ENCODE results near the gene TRANK1. TPM values are rescaled to one million over a fixed set of nuclear protein-coding genes. Genes with fewer than 3 reads are reported as not detected.
A peak's percentile ranks its signal among the peaks of the same experiment; 100 is the strongest.

Gene TRANK1
- total RNA-seq, 1 donor from 2014 or later: 16.4 TPM

DNA sequence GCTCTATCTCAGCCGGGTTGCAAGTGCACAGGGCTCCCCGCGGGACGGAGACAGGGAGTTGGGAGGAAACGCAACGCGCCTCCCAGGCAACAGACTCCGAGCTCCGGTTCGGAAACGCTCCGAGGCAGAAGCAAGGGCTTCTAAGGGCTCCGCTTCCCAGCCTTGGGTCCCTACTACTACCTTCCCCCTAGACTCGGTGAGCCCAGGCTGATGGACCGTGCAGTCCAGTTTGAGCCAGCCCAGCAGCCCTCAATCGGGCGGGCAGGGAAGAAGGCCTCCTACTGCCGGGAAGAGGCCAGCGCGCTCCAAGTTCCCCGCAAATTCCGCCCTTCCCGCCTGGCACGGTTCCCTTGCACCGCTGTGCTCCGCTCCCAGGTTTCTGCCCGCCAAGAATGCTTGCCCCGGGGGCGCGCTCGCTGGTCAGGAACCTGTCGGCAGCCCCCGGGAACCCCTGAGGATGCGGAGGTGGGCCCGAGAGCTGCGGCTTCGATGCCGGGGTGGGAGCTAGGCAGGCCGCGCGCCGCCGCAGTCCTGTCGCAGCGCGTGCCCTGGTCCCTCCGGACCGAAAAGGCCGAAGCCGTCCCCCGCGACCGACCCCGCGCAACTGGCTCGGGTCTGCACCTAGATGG is 728 bp downstream of the TRANK1 start:
- Mint-ChIP-seq H3K36me3 (ENCODE audit: insufficient read depth) (peaks cover 8% of the 10 kb centered on the region), H3K4me1 (ENCODE audit: low read depth) (peaks cover 17% of the 10 kb centered on the region), H3K4me3 (ENCODE audit: low read depth) (peak overlapping the region; percentile 77), H3K27me3 (peaks cover 13% of the 10 kb centered on the region), H3K27ac (peak overlapping the region; percentile 77), H3K9me3 (ENCODE audit: low read depth) (peaks cover 12% of the 10 kb centered on the region)
- DNase-seq (ENCODE audit: low spot score, unreplicated experiment): peak; percentile 30
- TF ChIP-seq, protein P1, sequence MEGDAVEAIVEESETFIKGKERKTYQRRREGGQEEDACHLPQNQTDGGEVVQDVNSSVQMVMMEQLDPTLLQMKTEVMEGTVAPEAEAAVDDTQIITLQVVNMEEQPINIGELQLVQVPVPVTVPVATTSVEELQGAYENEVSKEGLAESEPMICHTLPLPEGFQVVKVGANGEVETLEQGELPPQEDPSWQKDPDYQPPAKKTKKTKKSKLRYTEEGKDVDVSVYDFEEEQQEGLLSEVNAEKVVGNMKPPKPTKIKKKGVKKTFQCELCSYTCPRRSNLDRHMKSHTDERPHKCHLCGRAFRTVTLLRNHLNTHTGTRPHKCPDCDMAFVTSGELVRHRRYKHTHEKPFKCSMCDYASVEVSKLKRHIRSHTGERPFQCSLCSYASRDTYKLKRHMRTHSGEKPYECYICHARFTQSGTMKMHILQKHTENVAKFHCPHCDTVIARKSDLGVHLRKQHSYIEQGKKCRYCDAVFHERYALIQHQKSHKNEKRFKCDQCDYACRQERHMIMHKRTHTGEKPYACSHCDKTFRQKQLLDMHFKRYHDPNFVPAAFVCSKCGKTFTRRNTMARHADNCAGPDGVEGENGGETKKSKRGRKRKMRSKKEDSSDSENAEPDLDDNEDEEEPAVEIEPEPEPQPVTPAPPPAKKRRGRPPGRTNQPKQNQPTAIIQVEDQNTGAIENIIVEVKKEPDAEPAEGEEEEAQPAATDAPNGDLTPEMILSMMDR (IDR thresholded peaks at IDR 0.05; ENCODE audit: unreplicated experiment): no peak

DNA sequence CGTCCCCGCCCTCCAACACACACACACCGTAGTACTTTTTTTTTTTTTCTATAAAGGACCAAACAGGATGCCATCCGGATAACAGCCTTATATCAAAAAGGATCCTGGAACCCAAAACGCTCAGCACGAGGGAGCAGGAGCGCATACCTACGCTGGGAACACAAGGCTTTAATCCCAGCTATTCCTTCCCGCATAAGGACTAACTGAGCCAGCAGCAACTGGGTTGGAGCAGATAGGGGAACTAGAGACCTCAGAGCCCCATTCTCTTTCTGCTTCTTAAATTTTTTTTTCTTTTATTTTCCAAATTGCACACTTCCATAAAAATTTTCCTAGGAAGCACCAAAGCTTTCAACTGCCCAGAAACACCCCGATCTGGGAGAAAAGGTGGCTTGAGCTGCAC is 1.3 kb downstream of the TRANK1 start:
- Mint-ChIP-seq H3K4me3 (ENCODE audit: low read depth) (peak overlapping the region; percentile 77), H3K27me3 (peaks cover 13% of the 10 kb centered on the region)

DNA sequence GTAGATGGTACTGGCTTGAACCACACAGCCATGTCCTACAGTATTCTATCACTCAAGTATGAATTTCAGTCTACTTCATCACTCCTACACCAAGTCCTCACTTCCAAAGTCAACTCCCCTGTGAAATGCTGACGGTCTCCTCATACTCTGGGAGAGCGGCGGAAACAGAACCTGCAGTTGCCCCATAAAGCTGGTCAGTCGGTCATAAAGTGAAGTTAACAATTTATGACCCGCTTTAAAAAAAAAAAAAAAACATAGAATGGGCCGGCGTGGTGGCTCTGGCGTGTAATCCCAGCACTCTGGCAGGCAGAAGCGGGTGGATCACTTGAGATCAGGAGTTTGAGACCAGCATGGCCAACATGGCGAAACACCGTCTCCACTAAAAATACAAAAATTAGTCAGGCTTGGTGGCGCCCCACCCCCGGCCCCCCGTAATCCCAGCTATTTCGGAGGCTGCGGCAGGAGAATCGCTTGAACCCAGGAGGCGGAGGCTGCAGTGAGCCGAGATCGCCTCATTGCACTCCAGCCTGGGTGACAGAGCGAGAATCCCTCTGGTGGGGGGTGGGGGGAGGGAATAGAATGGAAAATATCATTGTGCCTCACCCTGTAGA is 2.1 kb downstream of the TRANK1 start:
- H3K9me3 Mint-ChIP-seq (ENCODE audit: low read depth): peaks cover 9% of the 10 kb centered on the region
- peaks cover 13% of the 10 kb centered on the region for H3K27me3 Mint-ChIP-seq
- peaks cover 18% of the 10 kb centered on the region for H3K4me1 Mint-ChIP-seq (ENCODE audit: low read depth)
- no peak overlapping the region for H3K4me3 Mint-ChIP-seq (ENCODE audit: low read depth)
- no peak for DNase-seq (ENCODE audit: low spot score, unreplicated experiment)
- TF ChIP-seq, protein P1 (IDR thresholded peaks at IDR 0.05; ENCODE audit: unreplicated experiment): no peak
- peaks cover 7% of the 10 kb centered on the region for H3K36me3 Mint-ChIP-seq (ENCODE audit: insufficient read depth)
- no peak overlapping the region for H3K27ac Mint-ChIP-seq

More for the DNA sequence above, 1.3 kb downstream of the TRANK1 start:
- Mint-ChIP-seq H3K9me3 (ENCODE audit: low read depth) (peaks cover 11% of the 10 kb centered on the region), H3K36me3 (ENCODE audit: insufficient read depth) (peaks cover 7% of the 10 kb centered on the region), H3K4me1 (ENCODE audit: low read depth) (peaks cover 17% of the 10 kb centered on the region), H3K27ac (peak overlapping the region; percentile 77)
- DNase-seq (ENCODE audit: low spot score, unreplicated experiment): no peak
- TF ChIP-seq, protein P1 (IDR thresholded peaks at IDR 0.05; ENCODE audit: unreplicated experiment): no peak

DNA sequence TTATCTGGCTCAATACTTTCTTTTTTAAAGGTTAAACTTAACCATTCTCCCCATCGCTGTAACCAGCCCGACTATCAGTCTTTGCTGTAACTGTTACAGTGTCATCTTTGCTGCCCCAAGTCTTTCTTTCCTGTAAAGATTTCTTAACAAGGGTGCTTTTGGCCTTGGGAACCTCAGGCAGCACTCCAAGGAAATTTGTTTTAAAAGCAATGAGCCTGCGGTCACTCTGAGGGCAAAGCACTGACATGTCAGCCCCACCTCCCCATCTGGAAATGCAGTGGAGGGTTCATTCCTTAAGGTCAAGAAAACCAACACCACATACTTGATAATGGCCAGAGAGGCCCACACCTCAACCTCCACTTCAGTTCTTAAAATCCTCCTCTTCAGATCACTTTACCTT is 3.2 kb downstream of the TRANK1 start:
- no peak overlapping the region for H3K27ac Mint-ChIP-seq
- no peak for DNase-seq (ENCODE audit: low spot score, unreplicated experiment)
- no peak overlapping the region for H3K4me3 Mint-ChIP-seq (ENCODE audit: low read depth)
- TF ChIP-seq, protein P1 (IDR thresholded peaks at IDR 0.05; ENCODE audit: unreplicated experiment): no peak
- peaks cover 13% of the 10 kb centered on the region for H3K27me3 Mint-ChIP-seq
- peaks cover under 1% of the 10 kb centered on the region for H3K36me3 Mint-ChIP-seq (ENCODE audit: insufficient read depth)
- peaks cover 18% of the 10 kb centered on the region for H3K4me1 Mint-ChIP-seq (ENCODE audit: low read depth)
- peaks cover under 1% of the 10 kb centered on the region for H3K9me3 Mint-ChIP-seq (ENCODE audit: low read depth)

DNA sequence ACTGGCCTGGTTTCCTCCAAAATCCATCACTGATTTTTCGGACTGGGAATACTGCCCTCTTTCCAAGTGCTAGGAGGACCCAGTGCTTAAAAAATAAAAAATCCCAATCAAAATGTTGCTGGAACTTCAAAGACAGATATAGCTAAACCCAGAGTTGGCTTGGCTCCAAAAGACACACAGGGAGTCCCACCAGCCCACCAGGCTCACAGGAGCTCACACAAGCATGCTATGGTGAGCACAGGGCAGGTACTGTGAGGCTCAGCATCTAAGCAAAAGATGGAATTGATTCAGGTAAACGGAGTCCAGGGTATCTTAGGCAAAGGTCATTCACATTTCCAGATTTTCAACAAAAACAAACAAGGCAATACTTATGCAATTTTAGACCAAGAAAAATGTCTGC is 3.7 kb downstream of the TRANK1 start:
- no peak overlapping the region for H3K27ac Mint-ChIP-seq
- no peaks in the 10 kb centered on the region for H3K9me3 Mint-ChIP-seq (ENCODE audit: low read depth)
- H3K4me3 Mint-ChIP-seq (ENCODE audit: low read depth): no peak overlapping the region

More for the DNA sequence above, 3.7 kb downstream of the TRANK1 start:
- Mint-ChIP-seq H3K4me1 (ENCODE audit: low read depth) (peaks cover 18% of the 10 kb centered on the region), H3K27me3 (peaks cover 13% of the 10 kb centered on the region), H3K36me3 (ENCODE audit: insufficient read depth) (no peaks in the 10 kb centered on the region)
- DNase-seq (ENCODE audit: low spot score, unreplicated experiment): no peak
- TF ChIP-seq, protein P1 (IDR thresholded peaks at IDR 0.05; ENCODE audit: unreplicated experiment): no peak
